ENCODE results near the gene GTF2IRD1. TPM values are rescaled to one million over a fixed set of nuclear protein-coding genes. Genes with fewer than 3 reads are reported as not detected.
"Not testable (repeated sequence)": the region's sequence is repeated elsewhere in the genome, so short reads cannot be mapped to it uniquely, and the experiment has no call there.

Gene GTF2IRD1
- total RNA-seq, 1 experiment from 2014 or later: 73.6 TPM

- Histone ChIP-seq H3K27me3 (replicated peaks; ENCODE audit: insufficient read depth, low read depth, low read length, poor library complexity) (no peaks in the 10 kb centered on the region), H3K36me3 (ENCODE audit: insufficient read depth, low read length, poor library complexity, severe bottlenecking) (no peaks in the 10 kb centered on the region), H3K4me1 (ENCODE audit: insufficient read depth, low read length, poor library complexity, severe bottlenecking) (peaks cover 34% of the 10 kb centered on the region), H3K4me3 (ENCODE audit: low read depth, low read length, poor library complexity, severe bottlenecking) (no peak overlapping the region), H3K27ac (ENCODE audit: low read depth, low read length, poor library complexity, severe bottlenecking) (peak overlapping the region; percentile 48), H3K9me3 (ENCODE audit: low read depth, low read length, poor library complexity, severe bottlenecking) (no peaks in the 10 kb centered on the region)
- CTCF ChIA-PET: no interaction called here
- BruUV-seq (replicated peaks): no TSS peak
- intact Hi-C loops (cut with micrococcal nuclease; ENCODE audit: unreplicated experiment): no loop called here
- no peak for DNase-seq (ENCODE audit: low spot score)
- TF ChIP-seq, protein P1, sequence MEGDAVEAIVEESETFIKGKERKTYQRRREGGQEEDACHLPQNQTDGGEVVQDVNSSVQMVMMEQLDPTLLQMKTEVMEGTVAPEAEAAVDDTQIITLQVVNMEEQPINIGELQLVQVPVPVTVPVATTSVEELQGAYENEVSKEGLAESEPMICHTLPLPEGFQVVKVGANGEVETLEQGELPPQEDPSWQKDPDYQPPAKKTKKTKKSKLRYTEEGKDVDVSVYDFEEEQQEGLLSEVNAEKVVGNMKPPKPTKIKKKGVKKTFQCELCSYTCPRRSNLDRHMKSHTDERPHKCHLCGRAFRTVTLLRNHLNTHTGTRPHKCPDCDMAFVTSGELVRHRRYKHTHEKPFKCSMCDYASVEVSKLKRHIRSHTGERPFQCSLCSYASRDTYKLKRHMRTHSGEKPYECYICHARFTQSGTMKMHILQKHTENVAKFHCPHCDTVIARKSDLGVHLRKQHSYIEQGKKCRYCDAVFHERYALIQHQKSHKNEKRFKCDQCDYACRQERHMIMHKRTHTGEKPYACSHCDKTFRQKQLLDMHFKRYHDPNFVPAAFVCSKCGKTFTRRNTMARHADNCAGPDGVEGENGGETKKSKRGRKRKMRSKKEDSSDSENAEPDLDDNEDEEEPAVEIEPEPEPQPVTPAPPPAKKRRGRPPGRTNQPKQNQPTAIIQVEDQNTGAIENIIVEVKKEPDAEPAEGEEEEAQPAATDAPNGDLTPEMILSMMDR (conservative IDR thresholded peaks at IDR 0.05; ENCODE audit: low read depth, low read length): no peak
- no peak for TF ChIP-seq EZH2 (IDR thresholded peaks at IDR 0.05; ENCODE audit: borderline replicate concordance, low read depth, low read length, poor library complexity, severe bottlenecking)
- POLR2A ChIA-PET (ENCODE audit: low non-redundant PET): interaction anchor here (0.5 kb wide), 1 partner anchor 1684 kb away, joined by 5 read pairs; no protein-coding TSS in a partner anchor
These were observed 30.0 kb downstream of the GTF2IRD1 start for GRCh38 chr7:74483402-74484336.

GRCh38 chr7:74485611-74486010 is 31.9 kb downstream of the GTF2IRD1 start:
- Histone ChIP-seq H3K9me3 (ENCODE audit: low read depth, low read length, poor library complexity, severe bottlenecking) (no peaks in the 10 kb centered on the region), H3K4me1 (ENCODE audit: insufficient read depth, low read length, poor library complexity, severe bottlenecking) (peaks cover 24% of the 10 kb centered on the region), H3K4me3 (ENCODE audit: low read depth, low read length, poor library complexity, severe bottlenecking) (no peak overlapping the region), H3K27ac (ENCODE audit: low read depth, low read length, poor library complexity, severe bottlenecking) (no peak overlapping the region), H3K36me3 (ENCODE audit: insufficient read depth, low read length, poor library complexity, severe bottlenecking) (peaks cover 2% of the 10 kb centered on the region), H3K27me3 (replicated peaks; ENCODE audit: insufficient read depth, low read depth, low read length, poor library complexity) (no peaks in the 10 kb centered on the region)
- POLR2A ChIA-PET (ENCODE audit: low non-redundant PET): interaction anchor here (0.7 kb wide), 1 partner anchor 84 kb away, joined by 4 read pairs; no protein-coding TSS in a partner anchor
- no TSS peak for BruUV-seq (replicated peaks)
- CTCF ChIA-PET: no interaction called here
- no peak for DNase-seq (ENCODE audit: low spot score)
- TF ChIP-seq, protein P1 (conservative IDR thresholded peaks at IDR 0.05; ENCODE audit: low read depth, low read length): no peak
- no peak for TF ChIP-seq EZH2 (IDR thresholded peaks at IDR 0.05; ENCODE audit: borderline replicate concordance, low read depth, low read length, poor library complexity, severe bottlenecking)
- intact Hi-C loops (cut with micrococcal nuclease; ENCODE audit: unreplicated experiment): no loop called here

DNA sequence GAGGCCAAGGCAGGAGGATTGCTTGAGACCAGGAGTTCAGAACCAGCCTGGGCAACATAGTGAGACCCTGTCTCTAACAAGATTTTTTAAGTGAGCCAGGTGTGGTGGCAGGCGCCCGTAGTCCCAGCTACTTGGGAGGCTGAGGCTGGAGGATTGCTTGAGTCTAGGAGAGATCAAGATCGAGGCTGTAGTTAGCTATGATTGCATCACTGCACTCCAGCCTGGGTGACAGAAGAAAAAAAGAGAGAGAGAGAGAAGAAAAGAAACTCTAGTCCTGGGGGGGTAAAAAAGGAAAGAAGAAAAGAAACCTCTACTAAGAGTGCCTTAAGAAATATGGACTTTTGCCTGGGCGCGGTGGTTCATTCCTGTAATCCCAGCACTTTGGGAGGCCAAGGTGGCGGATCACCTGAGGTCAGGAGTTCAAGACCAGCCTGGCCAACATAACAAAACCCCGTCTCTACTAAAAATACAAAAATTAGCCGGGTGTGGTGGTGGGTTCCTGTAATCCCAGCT is 34.9 kb downstream of the GTF2IRD1 start:
- H3K4me1 ChIP-seq (ENCODE audit: insufficient read depth, low read length, poor library complexity, severe bottlenecking); H3K9me3 ChIP-seq (ENCODE audit: low read depth, low read length, poor library complexity, severe bottlenecking); H3K36me3 ChIP-seq (ENCODE audit: insufficient read depth, low read length, poor library complexity, severe bottlenecking); BruUV-seq (replicated peaks); H3K4me3 ChIP-seq (ENCODE audit: low read depth, low read length, poor library complexity, severe bottlenecking); H3K27ac ChIP-seq (ENCODE audit: low read depth, low read length, poor library complexity, severe bottlenecking); POLR2A ChIA-PET (ENCODE audit: low non-redundant PET); CTCF ChIA-PET; intact Hi-C loops (cut with micrococcal nuclease; ENCODE audit: unreplicated experiment); H3K27me3 ChIP-seq (replicated peaks; ENCODE audit: insufficient read depth, low read depth, low read length, poor library complexity); DNase-seq (ENCODE audit: low spot score): not testable (repeated sequence)

Measured in A673 (cell line).